K562 (cell line): ENCODE data around the gene SCARF2. TPM values are rescaled to one million over a fixed set of nuclear protein-coding genes. Genes with fewer than 3 reads are reported as not detected.
A peak's percentile ranks its signal among the peaks of the same experiment; 100 is the strongest.

Experiments used
- ELF1 ChIP-seq: fragments of 200-800 bp; sonication (Bioruptor generic); IDR thresholded peaks from 2 replicates; pipeline ENCODE4 v1.6.1; 2016; ENCODE audit warnings: missing genetic modification characterization, missing compliant biosample characterization
- ERF ChIP-seq: fragments of 450-650 bp; formaldehyde crosslinking; IDR thresholded peaks from 2 replicates; pipeline ENCODE4 v1.4.0; 2020; ENCODE audit warnings: mild to moderate bottlenecking, mixed read lengths
- ETS1 ChIP-seq: conservative IDR thresholded peaks from 2 replicates; pipeline ENCODE4 v1.6.1; 2011; ENCODE audit warnings: low read depth, mild to moderate bottlenecking, low read length; ENCODE audit not compliant: control insufficient read depth
- IRF2 ChIP-seq: sonication (generic); formaldehyde crosslinking; IDR thresholded peaks from 2 replicates; pipeline ENCODE4 v1.8.1; 2022; ENCODE audit warnings: mild to moderate bottlenecking, missing genetic modification reagents
- NFXL1 ChIP-seq: fragments of 450-650 bp; formaldehyde crosslinking; IDR thresholded peaks from 2 replicates; pipeline ENCODE4 v1.4.0; 2021; ENCODE audit warnings: mild to moderate bottlenecking
- SMARCC2 ChIP-seq: fragments of 450-650 bp; IDR thresholded peaks from 2 replicates; pipeline ENCODE4 v1.6.1; 2017; ENCODE audit warnings: antibody characterized with exemption, moderate library complexity, mild to moderate bottlenecking, low read depth
- SNRNP70 ChIP-seq: fragments of 200-400 bp; formaldehyde crosslinking; optimal IDR thresholded peaks from 2 replicates; pipeline ENCODE3; 2017; ENCODE audit warnings: low read depth, low read length
- TAL1 ChIP-seq: fragments of 450-650 bp; IDR thresholded peaks from 2 replicates; pipeline ENCODE4 v1.6.1; 2016; ENCODE audit warnings: mild to moderate bottlenecking
- TEAD4 ChIP-seq, 2 experiments: sonication (generic) in 1 of 2; formaldehyde crosslinking in 1 of 2; IDR thresholded peaks; 2 replicates each; pipeline versions ENCODE4 v1.6.1 to v1.8.0; 2012 to 2022; ENCODE audit warnings: borderline replicate concordance in 1 of 2, inconsistent platforms in 1 of 2, low read length in 1 of 2, mild to moderate bottlenecking in 1 of 2, missing genetic modification reagents in 1 of 2
- THAP7 ChIP-seq: fragments of 250-450 bp; sonication (Bioruptor Pico); IDR thresholded peaks from 2 replicates; pipeline ENCODE4 v1.5.0; 2021
- USF1 ChIP-seq: sonication (generic); formaldehyde crosslinking; IDR thresholded peaks from 2 replicates; pipeline ENCODE4 v1.9.0; 2022; ENCODE audit warnings: mild to moderate bottlenecking, missing genetic modification reagents
- ZBTB7A ChIP-seq: IDR thresholded peaks from 2 replicates; pipeline ENCODE4 v1.6.1; 2011; ENCODE audit warnings: low read depth, mild to moderate bottlenecking, low read length, moderate library complexity, borderline replicate concordance; ENCODE audit not compliant: control insufficient read depth
- ZFPM2 ChIP-seq: fragments of 250-450 bp; sonication (Bioruptor Pico); IDR thresholded peaks from 2 replicates; pipeline ENCODE4 v1.5.1; 2022; ENCODE audit warnings: mild to moderate bottlenecking
- ZNF175 ChIP-seq: fragments of 200-800 bp; sonication (Bioruptor generic); IDR thresholded peaks from 2 replicates; pipeline ENCODE4 v1.6.1; 2016; ENCODE audit warnings: low read depth, mild to moderate bottlenecking, missing genetic modification characterization, missing compliant biosample characterization
- ZNF408 ChIP-seq: fragments of 250-450 bp; sonication (Bioruptor Pico); IDR thresholded peaks from 2 replicates; pipeline ENCODE4 v1.4.0; 2020; ENCODE audit warnings: low read depth, mild to moderate bottlenecking, moderate library complexity
- ZNF699 ChIP-seq: fragments of 250-450 bp; sonication (Bioruptor Pico); IDR thresholded peaks from 2 replicates; pipeline ENCODE4 v1.8.0; 2021; ENCODE audit warnings: mild to moderate bottlenecking, moderate library complexity; ENCODE audit not compliant: insufficient replicate concordance
- polyA plus RNA-seq, 8 experiments: library from polyadenylated mRNA; depleted of rRNA in 4 of 8; stranded (reverse) in 5 of 8; unstranded in 3 of 8; fragments of >200 nt; fragmentation: Nextera tagmentation in 2 of 8; fragmentation: Illumina TruSeq in 1 of 8; extraction: Ambion mirVana in 2 of 8; extraction: Trizol in 1 of 8; gene quantifications; 2 replicates each; pipeline versions ENCODE4 v1.2.1 to v1.2.3, GENCODE V29; 2011 to 2014; ENCODE audit warnings: inconsistent platforms in 1 of 8, missing spikeins in 1 of 8
- total RNA-seq, 7 experiments: library from RNA; depleted of rRNA in 6 of 7; stranded (reverse); fragments of >200 nt in 6 of 7; fragmentation: Illumina TruSeq in 2 of 7; extraction: Trizol in 2 of 7; gene quantifications; 2 replicates each; pipeline versions ENCODE4 v1.2.1 to v1.2.3, GENCODE V29; 2011 to 2021; ENCODE audit warnings: low replicate concordance in 1 of 7
- TF ChIP-seq, protein P1 (sequence below), 2 experiments: fragments of 250-450 bp in 1 of 2; fragments of 450-650 bp in 1 of 2; sonication (Bioruptor Pico) in 1 of 2; IDR thresholded peaks; 2 replicates each; pipeline versions ENCODE4 v1.6.1 to v1.8.0; 2016 to 2021; ENCODE audit warnings: mild to moderate bottlenecking in 2 of 2, moderate library complexity in 2 of 2, missing compliant biosample characterization in 1 of 2, missing genetic modification characterization in 1 of 2
- TF ChIP-seq, protein P2 (sequence below): sonication (generic); formaldehyde crosslinking; IDR thresholded peaks from 2 replicates; pipeline ENCODE4 v1.9.0; 2022; ENCODE audit warnings: mild to moderate bottlenecking, missing genetic modification reagents
- TF ChIP-seq, protein P3 (sequence below): fragments of 450-650 bp; formaldehyde crosslinking; IDR thresholded peaks from 2 replicates; pipeline ENCODE4 v1.4.0; 2020; ENCODE audit warnings: mild to moderate bottlenecking, moderate library complexity
- TF ChIP-seq, protein P4 (sequence below): fragments of 450-650 bp; conservative IDR thresholded peaks from 2 replicates; pipeline ENCODE4 v1.6.1; 2016; ENCODE audit warnings: missing genetic modification characterization, low read depth, mild to moderate bottlenecking, missing compliant biosample characterization, moderate library complexity

SCARF2 gene
- total and polyA plus RNA-seq, 9 of the 15 experiments (the other 6 are each of a cell fraction or from before 2014, with no cell fraction given), result 0.06 to 0.32 (median 0.21) TPM; not detected in 5

- TF ChIP-seq USF1 (CRISPR knock-in tag) (peak; percentile 58), ZNF408 (CRISPR knock-in tag) (0 out of 2 replicates have a peak, but pooled peaks have one; percentile 16), THAP7 (no peak), ERF (CRISPR knock-in tag) (0 out of 2 replicates have a peak, but pooled peaks have one; percentile 55), ZFPM2 (no peak), TAL1 (no peak), SNRNP70 (no peak), SMARCC2 (no peak), ZNF175 (CRISPR knock-in tag) (no peak), ETS1 (0 out of 2 replicates have a peak, but pooled peaks have one; percentile 23), TEAD4 (IDR thresholded peaks at IDR 0.05; ENCODE audit: low read length) (no peak), TEAD4 (CRISPR knock-in tag; IDR thresholded peaks at IDR 0.05; ENCODE audit: borderline replicate concordance) (peak; percentile 84; the same call in 1 of the 2 replicates), ELF1 (tag) (0 out of 2 replicates have a peak, but pooled peaks have one; percentile 40), ZBTB7A (peak; percentile 13; the same call in 1 of the 2 replicates), IRF2 (no peak; the same call in 1 of the 2 replicates), ZNF699 (CRISPR knock-in tag) (no peak), NFXL1 (CRISPR knock-in tag) (0 out of 2 replicates have a peak, but pooled peaks have one; percentile 24)
- TF ChIP-seq, protein P1, sequence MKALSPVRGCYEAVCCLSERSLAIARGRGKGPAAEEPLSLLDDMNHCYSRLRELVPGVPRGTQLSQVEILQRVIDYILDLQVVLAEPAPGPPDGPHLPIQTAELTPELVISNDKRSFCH (CRISPR knock-in tag; IDR thresholded peaks at IDR 0.05), result no peak
- TF ChIP-seq, protein P1 (tag; IDR thresholded peaks at IDR 0.05), result peak; percentile 48; the same call in 1 of the 2 replicates
- TF ChIP-seq, protein P2, sequence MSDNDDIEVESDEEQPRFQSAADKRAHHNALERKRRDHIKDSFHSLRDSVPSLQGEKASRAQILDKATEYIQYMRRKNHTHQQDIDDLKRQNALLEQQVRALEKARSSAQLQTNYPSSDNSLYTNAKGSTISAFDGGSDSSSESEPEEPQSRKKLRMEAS, result peak; percentile 9; the same call in 1 of the 2 replicates
- TF ChIP-seq, protein P3, sequence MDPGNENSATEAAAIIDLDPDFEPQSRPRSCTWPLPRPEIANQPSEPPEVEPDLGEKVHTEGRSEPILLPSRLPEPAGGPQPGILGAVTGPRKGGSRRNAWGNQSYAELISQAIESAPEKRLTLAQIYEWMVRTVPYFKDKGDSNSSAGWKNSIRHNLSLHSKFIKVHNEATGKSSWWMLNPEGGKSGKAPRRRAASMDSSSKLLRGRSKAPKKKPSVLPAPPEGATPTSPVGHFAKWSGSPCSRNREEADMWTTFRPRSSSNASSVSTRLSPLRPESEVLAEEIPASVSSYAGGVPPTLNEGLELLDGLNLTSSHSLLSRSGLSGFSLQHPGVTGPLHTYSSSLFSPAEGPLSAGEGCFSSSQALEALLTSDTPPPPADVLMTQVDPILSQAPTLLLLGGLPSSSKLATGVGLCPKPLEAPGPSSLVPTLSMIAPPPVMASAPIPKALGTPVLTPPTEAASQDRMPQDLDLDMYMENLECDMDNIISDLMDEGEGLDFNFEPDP, result no peak
- TF ChIP-seq, protein P4, sequence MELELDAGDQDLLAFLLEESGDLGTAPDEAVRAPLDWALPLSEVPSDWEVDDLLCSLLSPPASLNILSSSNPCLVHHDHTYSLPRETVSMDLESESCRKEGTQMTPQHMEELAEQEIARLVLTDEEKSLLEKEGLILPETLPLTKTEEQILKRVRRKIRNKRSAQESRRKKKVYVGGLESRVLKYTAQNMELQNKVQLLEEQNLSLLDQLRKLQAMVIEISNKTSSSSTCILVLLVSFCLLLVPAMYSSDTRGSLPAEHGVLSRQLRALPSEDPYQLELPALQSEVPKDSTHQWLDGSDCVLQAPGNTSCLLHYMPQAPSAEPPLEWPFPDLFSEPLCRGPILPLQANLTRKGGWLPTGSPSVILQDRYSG, result no peak
Observed at GRCh38 chr22:20423906-20424551, 13.6 kb downstream of the SCARF2 start (continued).
